Heart left ventricle (tissue), 13 donors: ENCODE measurements around the gene POT1.

Experiments
- CTCF ChIP-seq, 12 donors: fragments of 200-600 bp; sonication (generic) in 4 of 12; IDR thresholded peaks; one replicate each; pipeline versions ENCODE4 v1.5.0 to v1.8.0; 2018 to 2022; ENCODE audit warnings: antibody characterized with exemption in 12 of 12, mild to moderate bottlenecking in 5 of 12
- POLR2A ChIP-seq, 2 donors: fragments of 450-650 bp; IDR thresholded peaks; one replicate each; pipeline ENCODE4 v1.6.1; 2017; ENCODE audit warnings: antibody characterized with exemption in 2 of 2, mild to moderate bottlenecking in 2 of 2, moderate library complexity in 2 of 2
- donor health status: ischemic (EF 13 %, LVEDD 7.1; RV severe dilation, severe dysfunction).
- donor health status: DM: no; HTN: yes; CAD: no.
- donor health status: DM: no; HTN: no; CAD: no.
- donor health status: ischemic (EF 25% LVEDD 6.9; RV normal size, moderate dysfunction).
- donor health status: ischemic (EF 25% LVEDD 5.7; RV mildly dilated, moderate dysfunction).
- donor health status: ischemic (EF 35%, LVEDD 5.7; RV mildly dilated, moderate dysfunction).
- donor health status: nonischemic (EF 11% LVEDD 7.7; RV severe dilation, severe dysfunction).
- donor health status: DM: yes; HTN: yes; CAD: no.
- donor health status: PGD.
- donor health status: ischemic (EF 29% LVEDD 5.4; RV normal size, mild dysfunction).
- donor health status: nonischemic (EF 23%, LVEDD 6.1; RV moderate dilation, normal function).

- no peak for TF ChIP-seq POLR2A (IDR thresholded peaks at IDR 0.05)
- no peak for TF ChIP-seq CTCF (IDR thresholded peaks at IDR 0.05)
Observed at GRCh38 chr7:124779620-124780019, 150.0 kb downstream of the POT1 start.
